OCI-LY7 (cell line): ENCODE results near the gene USP28. TPM values are rescaled to one million over a fixed set of nuclear protein-coding genes. Genes with fewer than 3 reads are reported as not detected.
A peak's percentile ranks its signal among the peaks of the same experiment; 100 is the strongest.

Experiments
- BruUV-seq: library from RNA; stranded (reverse); fragments of 400-500 nt; replicated peaks from 2 replicates; lab custom pipeline; 2021; lab: Mats Ljungman, UMichigan
- CTCF ChIA-PET: fragments of 300-600 bp; sonication (Branson Sonifier 250); formaldehyde crosslinking; loops from one replicate; lab custom pipeline; 2022; ENCODE audit warnings: antibody characterized with exemption; ENCODE audit not compliant: unreplicated experiment; lab: Charles Lee
- POLR2A ChIA-PET: fragments of 300-600 bp; sonication (Branson Sonifier 250); formaldehyde crosslinking; loops from one replicate; lab custom pipeline; 2022; ENCODE audit warnings: antibody characterized with exemption; lab: Charles Lee
- DNase-seq: peaks from one replicate; pipeline ENCODE4 v3.0.0-alpha.2; 2015; ENCODE audit warnings: low spot score
- H2AFZ ChIP-seq: fragments of 200-600 bp; sonication (generic), shearing (Covaris generic); 2 replicates; pipeline ENCODE4 v1.6.1; 2014; ENCODE audit warnings: mild to moderate bottlenecking, antibody characterized with exemption, low read length, moderate library complexity
- H3K27ac ChIP-seq: fragments of 200-600 bp; sonication (generic); 2 replicates; pipeline ENCODE4 v1.5.1; 2014; ENCODE audit warnings: mixed run types, low read depth, mild to moderate bottlenecking, moderate library complexity, low read length, inconsistent platforms; ENCODE audit not compliant: poor library complexity, severe bottlenecking
- H3K36me3 ChIP-seq: fragments of 200-600 bp; sonication (generic); 2 replicates; pipeline ENCODE4 v1.6.1; 2014; ENCODE audit warnings: mild to moderate bottlenecking, antibody characterized with exemption, low read length, moderate library complexity, mixed read lengths; ENCODE audit not compliant: insufficient read depth
- H3K4me1 ChIP-seq: fragments of 200-600 bp; sonication (generic); 2 replicates; pipeline ENCODE4 v1.5.1; 2014; ENCODE audit warnings: mild to moderate bottlenecking, low read length; ENCODE audit not compliant: insufficient read depth, poor library complexity, severe bottlenecking
- H3K4me2 ChIP-seq: fragments of 200-600 bp; sonication (generic); 2 replicates; pipeline ENCODE4 v1.6.1; 2014; ENCODE audit warnings: mild to moderate bottlenecking, low read length
- H3K4me3 ChIP-seq: fragments of 200-600 bp; sonication (generic); 2 replicates; pipeline ENCODE4 v1.5.1; 2014; ENCODE audit warnings: mild to moderate bottlenecking, low read depth, low read length; ENCODE audit not compliant: poor library complexity, severe bottlenecking
- H3K79me2 ChIP-seq: fragments of 200-600 bp; sonication (generic); 2 replicates; pipeline ENCODE4 v1.6.1; 2016; ENCODE audit warnings: low read depth, mild to moderate bottlenecking, low read length, moderate library complexity, mixed read lengths; ENCODE audit not compliant: insufficient read depth
- H3K9me2 ChIP-seq: fragments of 200-600 bp; sonication (generic); 2 replicates; pipeline ENCODE4 v1.6.1; 2016; ENCODE audit warnings: mild to moderate bottlenecking, low read length, mixed read lengths; ENCODE audit not compliant: insufficient read depth
- H3K9me3 ChIP-seq: fragments of 200-600 bp; sonication (generic); 2 replicates; pipeline ENCODE4 v1.6.1; 2014; ENCODE audit warnings: mild to moderate bottlenecking, mixed run types, low read length, mixed read lengths
- H4K20me1 ChIP-seq: fragments of 200-600 bp; sonication (generic); 2 replicates; pipeline ENCODE4 v1.6.1; 2014; ENCODE audit warnings: mild to moderate bottlenecking, antibody characterized with exemption, low read length, moderate library complexity, mixed read lengths; ENCODE audit not compliant: insufficient read depth
- CTCF ChIP-seq: fragments of 200-600 bp; sonication (generic); conservative IDR thresholded peaks from 2 replicates; pipeline ENCODE4 v1.5.1; 2014; ENCODE audit warnings: mild to moderate bottlenecking, antibody characterized with exemption, low read length, moderate library complexity, mixed read lengths
- EZH2phosphoT487 ChIP-seq: fragments of 200-600 bp; sonication (generic); IDR thresholded peaks from 2 replicates; pipeline ENCODE4 v1.6.1; 2018; ENCODE audit warnings: low read depth, borderline replicate concordance, mild to moderate bottlenecking, mixed run types, antibody characterized with exemption, low read length, moderate library complexity, mixed read lengths
- intact Hi-C: fragments of 100-400 bp; cut with micrococcal nuclease; formaldehyde crosslinking; loops from one replicate; pipeline ENCODE4 v1.10.0; 2022; ENCODE audit not compliant: unreplicated experiment
- total RNA-seq, 2 experiments: library from RNA; depleted of rRNA in 1 of 2; stranded (reverse); fragments of >200 nt in 1 of 2; shearing (Covaris generic) in 1 of 2; gene quantifications; 2 replicates each; pipeline ENCODE4 v1.2.3, GENCODE V29; 2014 to 2022

The USP28 gene
- total RNA-seq, 2 experiments from 2014 or later: 26.8 to 37.1 TPM

- peak; percentile 20 for DNase-seq
- Histone ChIP-seq H3K4me3 (peak overlapping the region; percentile 96), H3K9me2 (no peaks in the 10 kb centered on the region), H4K20me1 (0 out of 2 replicates have a peak, but pooled peaks cover 2% of the 10 kb centered on the region), H3K4me2 (peak overlapping the region; percentile 82), H3K27ac (peak overlapping the region; percentile 68), H3K9me3 (no peaks in the 10 kb centered on the region), H3K79me2 (peaks cover 25% of the 10 kb centered on the region), H3K36me3 (0 out of 2 replicates have a peak, but pooled peaks cover 6% of the 10 kb centered on the region), H3K4me1 (peaks cover 37% of the 10 kb centered on the region), H2AFZ (peak overlapping the region; percentile 18; the same call in 1 of the 2 replicates)
- no TSS peak for BruUV-seq
- TF ChIP-seq EZH2phosphoT487: no peak
- no peak for TF ChIP-seq CTCF
- intact Hi-C loops: loop anchor here (5.0 to 10.0 kb wide), 3 partner anchors 70 to 527 kb away; partner anchors contain the start of genes C11orf71, HTR3A and RBM7
- CTCF ChIA-PET: no interaction called here
- POLR2A ChIA-PET: no interaction called here
Measured at GRCh38 chr11:113877670-113878055, 2.3 kb upstream of the USP28 start.

GRCh38 chr11:113876798-113877669, 1.7 kb upstream of the USP28 start:
- Histone ChIP-seq H4K20me1 (0 out of 2 replicates have a peak, but pooled peaks cover 4% of the 10 kb centered on the region), H3K4me2 (peak overlapping the region; percentile 82), H3K36me3 (0 out of 2 replicates have a peak, but pooled peaks cover 7% of the 10 kb centered on the region), H3K9me2 (no peaks in the 10 kb centered on the region), H3K4me1 (peaks cover 40% of the 10 kb centered on the region), H3K79me2 (peaks cover 25% of the 10 kb centered on the region), H3K27ac (peak overlapping the region; percentile 68), H3K9me3 (no peaks in the 10 kb centered on the region), H2AFZ (peak overlapping the region; percentile 91; the same call in 1 of the 2 replicates), H3K4me3 (peak overlapping the region; percentile 96)
- no TSS peak for BruUV-seq
- ChIA-PET POLR2A (interaction anchor here (1.3 kb wide), 1 partner anchor 17 kb away, joined by 5 read pairs; no protein-coding TSS in a partner anchor), CTCF (no interaction called here)
- intact Hi-C loops: loop anchor here (5.0 to 10.0 kb wide), 3 partner anchors 70 to 528 kb away; partner anchors contain the start of genes C11orf71, HTR3A and RBM7
- TF ChIP-seq EZH2phosphoT487 (no peak), CTCF (no peak)
- peak; percentile 13 for DNase-seq
